Measurements from ENCODE around the gene RAC2.

DNA sequence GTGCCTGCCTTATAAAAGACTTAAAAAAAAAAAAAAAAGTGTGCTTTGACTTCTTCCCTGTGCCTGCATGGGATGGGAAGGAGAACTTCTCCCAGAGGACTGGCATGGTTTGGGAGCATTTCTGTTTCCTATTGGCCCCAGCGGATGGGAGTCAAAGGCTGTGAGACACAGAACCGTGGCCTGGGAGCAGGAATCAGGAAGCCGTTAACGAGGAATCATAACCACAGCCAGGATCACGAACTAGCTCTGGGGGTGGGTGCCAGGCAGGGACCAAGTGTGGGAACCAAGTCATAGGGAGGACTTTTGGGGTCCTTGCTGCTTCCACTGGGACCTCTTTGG lies 56.5 kb downstream of the RAC2 start:
- TF ChIP-seq, protein P1, sequence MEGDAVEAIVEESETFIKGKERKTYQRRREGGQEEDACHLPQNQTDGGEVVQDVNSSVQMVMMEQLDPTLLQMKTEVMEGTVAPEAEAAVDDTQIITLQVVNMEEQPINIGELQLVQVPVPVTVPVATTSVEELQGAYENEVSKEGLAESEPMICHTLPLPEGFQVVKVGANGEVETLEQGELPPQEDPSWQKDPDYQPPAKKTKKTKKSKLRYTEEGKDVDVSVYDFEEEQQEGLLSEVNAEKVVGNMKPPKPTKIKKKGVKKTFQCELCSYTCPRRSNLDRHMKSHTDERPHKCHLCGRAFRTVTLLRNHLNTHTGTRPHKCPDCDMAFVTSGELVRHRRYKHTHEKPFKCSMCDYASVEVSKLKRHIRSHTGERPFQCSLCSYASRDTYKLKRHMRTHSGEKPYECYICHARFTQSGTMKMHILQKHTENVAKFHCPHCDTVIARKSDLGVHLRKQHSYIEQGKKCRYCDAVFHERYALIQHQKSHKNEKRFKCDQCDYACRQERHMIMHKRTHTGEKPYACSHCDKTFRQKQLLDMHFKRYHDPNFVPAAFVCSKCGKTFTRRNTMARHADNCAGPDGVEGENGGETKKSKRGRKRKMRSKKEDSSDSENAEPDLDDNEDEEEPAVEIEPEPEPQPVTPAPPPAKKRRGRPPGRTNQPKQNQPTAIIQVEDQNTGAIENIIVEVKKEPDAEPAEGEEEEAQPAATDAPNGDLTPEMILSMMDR (IDR thresholded peaks at IDR 0.05), result no peak
- no peak for TF ChIP-seq POLR2A (IDR thresholded peaks at IDR 0.05)
